Heart right ventricle (tissue), 16 donors: ENCODE measurements around the gene ADAMTS2. TPM values are rescaled to one million over a fixed set of nuclear protein-coding genes. Genes with fewer than 3 reads are reported as not detected.

ENCODE experiments used
- ATAC-seq, 8 donors: fragments of 200-7000 bp; cut with Tn5 transposase; one replicate each; pipeline ENCODE4 v1.9.1; 2020; ENCODE audit warnings: mild to moderate bottlenecking in 8 of 8, moderate library complexity in 8 of 8, moderate number of reproducible peaks in 1 of 8
- DNase-seq, 2 donors: peaks; one replicate each; pipeline ENCODE4 v3.0.0-alpha.2; 2020
- H3K27ac ChIP-seq, 10 donors: fragments of 200-600 bp; sonication (generic) in 2 of 10; one replicate each; pipeline versions ENCODE4 v1.5.0 to v1.8.0; 2020 to 2022; ENCODE audit warnings: mild to moderate bottlenecking in 3 of 10
- H3K27me3 ChIP-seq, 7 donors: fragments of 200-600 bp; one replicate each; pipeline ENCODE4 v1.8.0; 2021 to 2022; ENCODE audit warnings: mild to moderate bottlenecking in 2 of 7
- H3K36me3 ChIP-seq, 9 donors: fragments of 200-600 bp; sonication (generic) in 1 of 9; one replicate each; pipeline versions ENCODE4 v1.5.0 to v1.8.0; 2020 to 2022; ENCODE audit warnings: mild to moderate bottlenecking in 2 of 9
- H3K4me1 ChIP-seq, 9 donors: fragments of 200-600 bp; sonication (generic) in 1 of 9; one replicate each; pipeline versions ENCODE4 v1.5.0 to v1.8.0; 2020 to 2022; ENCODE audit warnings: mild to moderate bottlenecking in 4 of 9
- H3K4me3 ChIP-seq, 10 donors: fragments of 200-600 bp; sonication (generic) in 2 of 10; one replicate each; pipeline versions ENCODE4 v1.5.0 to v1.8.0; 2020 to 2022; ENCODE audit warnings: mild to moderate bottlenecking in 7 of 10, moderate library complexity in 2 of 10
- H3K9me3 ChIP-seq, 11 donors: fragments of 200-600 bp in 10 of 11; sonication (generic) in 2 of 11; one replicate each; pipeline versions ENCODE4 v1.5.0 to v1.8.0; 2013 to 2022; ENCODE audit warnings: mild to moderate bottlenecking in 2 of 11, control low read depth in 1 of 11, moderate library complexity in 1 of 11
- CTCF ChIP-seq, 9 donors: fragments of 200-600 bp; sonication (generic) in 2 of 9; IDR thresholded peaks; one replicate each; pipeline versions ENCODE4 v1.5.0 to v1.8.0; 2021 to 2022; ENCODE audit warnings: antibody characterized with exemption in 9 of 9, mild to moderate bottlenecking in 5 of 9, moderate library complexity in 1 of 9
- WGBS, 2 donors: extraction: QIAGEN DNeasy Blood & Tissue Kit; methylation state at CpG; one replicate each; pipeline ENCODE4 v1.1.7; 2013; ENCODE audit warnings: inconsistent platforms in 1 of 2; 5-methylcytosine and 5-hydroxymethylcytosine counted together
- intact Hi-C, 10 donors: fragments of 100-400 bp; cut with DNase I; formaldehyde crosslinking; loops; one replicate each; pipeline versions ENCODE4 v1.11.1 to v1.14.2; 2022
- polyA plus RNA-seq, 2 donors: library from polyadenylated mRNA; stranded (reverse); fragments of 200-250 nt; gene quantifications; one replicate each; pipeline ENCODE4 v1.2.3, GENCODE V29; 2013
- total RNA-seq, 10 donors: library from RNA; stranded (reverse); fragmentation: NEBNext Ultra II Directional in 3 of 10; extraction: Animal tissue kit (Norgen Biotek cat#: 25700) in 3 of 10; gene quantifications; one replicate each; pipeline versions ENCODE4 v1.2.1 to v1.2.4, GENCODE V29; 2021 to 2023
- donor health status: Arrhythmogenic right ventricular cardiomyopathy.
- donor health status: ischemic (EF 13 %, LVEDD 7.1; RV severe dilation, severe dysfunction).
- donor health status: healthy with polysubstance abuse.
- donor health status: DM: no; HTN: yes; CAD: no.
- donor health status: DM: no; HTN: no; CAD: no.
- donor health status: ischemic (EF 25% LVEDD 6.9; RV normal size, moderate dysfunction).
- donor health status: ischemic (EF 25% LVEDD 5.7; RV mildly dilated, moderate dysfunction).
- donor health status: healthy.
- donor health status: DM: yes; HTN: yes; CAD: no.
- donor health status: Ischemic cardiomyopathy.
- donor health status: ischemic (EF 35%, LVEDD 5.7; RV mildly dilated, moderate dysfunction).
- donor health status: nonischemic (EF 11% LVEDD 7.7; RV severe dilation, severe dysfunction).
- donor health status: DM: yes; HTN: yes; CAD: no.
- donor health status: PGD.
- donor health status: ischemic (EF 29% LVEDD 5.4; RV normal size, mild dysfunction).
- donor health status: nonischemic (EF 23%, LVEDD 6.1; RV moderate dilation, normal function).

Gene ADAMTS2
- total and polyA plus RNA-seq, 12 donors: 1.7 to 13.5 (median 3.9) TPM

- peaks cover 0 to 10% (median 0%) of the 10 kb centered on the region in 11 donors for H3K9me3 ChIP-seq
- no peak for ATAC-seq
- intact Hi-C loops: no loop called here
- no peak overlapping the region for H3K27ac ChIP-seq
- no peak overlapping the region for H3K4me3 ChIP-seq
- 86 to 87% methylated on average over 14 of the region's 14 CpGs for WGBS, 2 donors
- peaks cover 0 to 14% (median 0%) of the 10 kb centered on the region in 7 donors for H3K27me3 ChIP-seq
- H3K4me1 ChIP-seq: peaks cover 0 to 4% (median 0%) of the 10 kb centered on the region in 9 donors
- no peaks in the 10 kb centered on the region for H3K36me3 ChIP-seq
- no peak for TF ChIP-seq CTCF (IDR thresholded peaks at IDR 0.05)
- DNase-seq: no peak
These were observed 121.7 kb downstream of the ADAMTS2 start for GRCh38 chr5:179223528-179223927.

- Histone ChIP-seq H3K36me3 (no peaks in the 10 kb centered on the region), H3K4me1 (peaks cover 0 to 8% (median 0%) of the 10 kb centered on the region in 9 donors), H3K27ac (no peak overlapping the region), H3K9me3 (peaks cover 0 to 10% (median 0%) of the 10 kb centered on the region in 11 donors), H3K4me3 (no peak overlapping the region), H3K27me3 (peaks cover 0 to 14% (median 0%) of the 10 kb centered on the region in 7 donors)
- 76 to 81% methylated on average over 9 of the region's 9 CpGs for WGBS, 2 donors
- no peak for TF ChIP-seq CTCF (IDR thresholded peaks at IDR 0.05)
- ATAC-seq: no peak
- intact Hi-C loops: no loop called here
- DNase-seq: no peak
These were observed 122.8 kb downstream of the ADAMTS2 start for GRCh38 chr5:179222246-179223017.

DNA sequence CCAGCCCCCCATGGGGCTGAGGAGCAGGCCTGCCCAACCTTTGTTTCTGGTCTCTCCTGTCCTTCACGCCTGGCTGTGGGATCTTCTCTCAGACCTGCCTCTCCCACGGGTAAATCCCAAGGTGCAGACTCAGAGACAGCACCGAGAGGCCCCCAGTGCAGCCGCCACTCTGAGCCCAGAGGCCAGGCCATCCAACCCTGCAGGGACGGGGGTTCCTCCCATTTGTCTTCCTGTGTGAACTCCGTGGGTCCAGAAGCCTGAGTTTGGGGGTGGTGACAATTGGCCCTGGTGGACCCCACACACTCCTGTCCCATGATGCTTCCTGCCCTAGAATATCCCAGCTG, 123.4 kb downstream of the ADAMTS2 start:
- no peaks in the 10 kb centered on the region for H3K36me3 ChIP-seq
- WGBS, 2 donors: 75 to 84% methylated on average over 6 of the region's 6 CpGs
- H3K27me3 ChIP-seq: peaks cover 0 to 14% (median 0%) of the 10 kb centered on the region in 7 donors
- no peak overlapping the region for H3K27ac ChIP-seq
- no peak for DNase-seq
- H3K9me3 ChIP-seq: peaks cover 0 to 10% (median 0%) of the 10 kb centered on the region in 11 donors
- intact Hi-C loops: no loop called here
- no peak overlapping the region for H3K4me3 ChIP-seq
- no peak for ATAC-seq
- peaks cover 0 to 8% (median 0%) of the 10 kb centered on the region in 9 donors for H3K4me1 ChIP-seq
- no peak for TF ChIP-seq CTCF (IDR thresholded peaks at IDR 0.05)

GRCh38 chr5:179221196-179221876, 123.9 kb downstream of the ADAMTS2 start:
- TF ChIP-seq CTCF (IDR thresholded peaks at IDR 0.05): no peak
- WGBS, 2 donors: 94 to 96% methylated on average over 14 of the region's 14 CpGs
- Histone ChIP-seq H3K4me3 (no peak overlapping the region), H3K27me3 (peaks cover 0 to 14% (median 0%) of the 10 kb centered on the region in 7 donors), H3K27ac (no peak overlapping the region), H3K36me3 (no peaks in the 10 kb centered on the region), H3K4me1 (peaks cover 0 to 8% (median 0%) of the 10 kb centered on the region in 9 donors), H3K9me3 (peaks cover 0 to 10% (median 0%) of the 10 kb centered on the region in 11 donors)
- intact Hi-C loops: no loop called here
- no peak for DNase-seq
- ATAC-seq: peak in 1 of 8 donors; percentile 13
